GM18868 (cell line): ENCODE data around the gene SUN5.

ENCODE experiments used
- ATAC-seq: cut with Tn5 transposase; IDR thresholded peaks from one replicate; pipeline ENCODE4 v1.9.1; 2021; ENCODE audit warnings: mild to moderate bottlenecking, moderate library complexity; ENCODE audit not compliant: unreplicated experiment

SUN5 gene

GRCh38 chr20:33014336-33015113, 10.3 kb upstream of the SUN5 start:
- ATAC-seq: no peak

- no peak for ATAC-seq
These were observed 9.6 kb upstream of the SUN5 start for GRCh38 chr20:33013701-33014326.

- ATAC-seq: no peak
These were observed 8.3 kb upstream of the SUN5 start for GRCh38 chr20:33012327-33013189.

GRCh38 chr20:33010674-33011449, 6.6 kb upstream of the SUN5 start:
- no peak for ATAC-seq

GRCh38 chr20:33010133-33010504, 5.9 kb upstream of the SUN5 start:
- no peak for ATAC-seq

- ATAC-seq: no peak
These were observed 5.2 kb upstream of the SUN5 start for GRCh38 chr20:33009214-33010132.

- ATAC-seq: no peak
These were observed 4.3 kb upstream of the SUN5 start for GRCh38 chr20:33008336-33009213.

GRCh38 chr20:33007376-33008335, 3.4 kb upstream of the SUN5 start, which contains the start of gene BPIFB2:
BPIFB2 (plus strand) TSS chr20:33007704; CDS start chr20:33008575, 871 bp downstream.
- ATAC-seq: no peak

- ATAC-seq: no peak
These were observed 2.6 kb upstream of the SUN5 start for GRCh38 chr20:33006776-33007375.

GRCh38 chr20:33005908-33006775, 1.9 kb upstream of the SUN5 start:
- ATAC-seq: no peak

- no peak for ATAC-seq
These were observed 916 bp upstream of the SUN5 start for GRCh38 chr20:33005132-33005566.

- ATAC-seq: no peak
These were observed 2.0 kb downstream of the SUN5 start for GRCh38 chr20:33002087-33002808.

- no peak for ATAC-seq
These were observed 3.3 kb downstream of the SUN5 start for GRCh38 chr20:33000802-33001466.

- ATAC-seq: no peak
These were observed 4.5 kb downstream of the SUN5 start for GRCh38 chr20:32999603-33000250.
